HepG2 (cell line): ENCODE measurements around the gene ETHE1. TPM values are rescaled to one million over a fixed set of nuclear protein-coding genes. Genes with fewer than 3 reads are reported as not detected.

Experiments
- ASH2L ChIP-seq: fragments of 300-600, 200-600 bp; sonication (generic); IDR thresholded peaks from 2 replicates; pipeline ENCODE4 v1.7.0; 2017; ENCODE audit warnings: low read depth, mild to moderate bottlenecking, moderate library complexity, mixed read lengths, low read length; ENCODE audit not compliant: insufficient read length
- ATF6 ChIP-seq: sonication (generic); formaldehyde crosslinking; conservative IDR thresholded peaks from 2 replicates; pipeline ENCODE4 v1.4.0; 2020; ENCODE audit warnings: missing genetic modification reagents
- DPF2 ChIP-seq: sonication (generic); formaldehyde crosslinking; IDR thresholded peaks from 2 replicates; pipeline ENCODE4 v1.4.0; 2020; ENCODE audit warnings: mild to moderate bottlenecking, low read depth, missing genetic modification reagents, borderline replicate concordance
- FLYWCH1 ChIP-seq: sonication (generic); formaldehyde crosslinking; IDR thresholded peaks from 2 replicates; pipeline ENCODE4 v1.8.1; 2023; ENCODE audit warnings: mild to moderate bottlenecking, missing genetic modification reagents
- GATA4 ChIP-seq: sonication (generic); IDR thresholded peaks from 2 replicates; pipeline ENCODE4 v1.6.1; 2016; ENCODE audit warnings: antibody characterized with exemption, low read depth, borderline replicate concordance
- MAFK ChIP-seq, 2 experiments: IDR thresholded peaks in 1 of 2; conservative IDR thresholded peaks in 1 of 2; 2 replicates each; pipeline ENCODE4 v1.6.1; 2011; ENCODE audit warnings: improper control_type of control experiment in 2 of 2, low read length in 2 of 2
- MXD3 ChIP-seq: IDR thresholded peaks from 2 replicates; pipeline ENCODE4 v1.6.1; 2016; ENCODE audit warnings: mild to moderate bottlenecking, missing biosample characterization, missing genetic modification reagents
- NFYC ChIP-seq: IDR thresholded peaks from 2 replicates; pipeline ENCODE4 v1.6.1; 2016; ENCODE audit warnings: missing genetic modification reagents, missing compliant biosample characterization
- NR1H2 ChIP-seq: sonication (generic); formaldehyde crosslinking; IDR thresholded peaks from 2 replicates; pipeline ENCODE4 v1.8.1; 2022; ENCODE audit warnings: low read depth, missing genetic modification reagents, borderline replicate concordance
- SMAD1 ChIP-seq: sonication (generic); formaldehyde crosslinking; IDR thresholded peaks from 2 replicates; pipeline ENCODE4 v1.4.0; 2020; ENCODE audit warnings: missing genetic modification reagents, low read depth, mild to moderate bottlenecking, borderline replicate concordance
- SNAPC5 ChIP-seq: sonication (generic); formaldehyde crosslinking; IDR thresholded peaks from 2 replicates; pipeline ENCODE4 v1.8.1; 2023; ENCODE audit warnings: mild to moderate bottlenecking, missing genetic modification reagents, borderline replicate concordance
- TFAP4 ChIP-seq: sonication (generic); IDR thresholded peaks from 2 replicates; pipeline ENCODE4 v1.6.1; 2016; ENCODE audit warnings: low read depth, borderline replicate concordance
- TSC22D2 ChIP-seq: sonication (generic); formaldehyde crosslinking; IDR thresholded peaks from 2 replicates; pipeline ENCODE4 v1.5.1; 2020; ENCODE audit warnings: missing genetic modification reagents, mild to moderate bottlenecking, borderline replicate concordance
- ZBTB39 ChIP-seq: sonication (generic); formaldehyde crosslinking; IDR thresholded peaks from 2 replicates; pipeline ENCODE4 v1.5.0; 2020; ENCODE audit warnings: missing genetic modification reagents
- ZBTB8A ChIP-seq: sonication (generic); formaldehyde crosslinking; IDR thresholded peaks from 2 replicates; pipeline ENCODE4 v1.4.0; 2020; ENCODE audit warnings: mild to moderate bottlenecking, low read depth, missing genetic modification reagents, borderline replicate concordance
- ZNF251 ChIP-seq: sonication (generic); formaldehyde crosslinking; IDR thresholded peaks from 2 replicates; pipeline ENCODE4 v1.9.0; 2021; ENCODE audit warnings: mild to moderate bottlenecking, missing genetic modification reagents
- ZNF710 ChIP-seq: sonication (generic); formaldehyde crosslinking; IDR thresholded peaks from 2 replicates; pipeline ENCODE4 v1.5.0; 2020; ENCODE audit warnings: mild to moderate bottlenecking, missing genetic modification reagents, borderline replicate concordance
- ZNF776 ChIP-seq: sonication (generic); formaldehyde crosslinking; IDR thresholded peaks from 2 replicates; pipeline ENCODE4 v1.4.0; 2020; ENCODE audit warnings: mild to moderate bottlenecking, missing genetic modification reagents
- ZNF781 ChIP-seq: sonication (generic); formaldehyde crosslinking; IDR thresholded peaks from 2 replicates; pipeline ENCODE4 v1.5.1; 2020; ENCODE audit warnings: borderline replicate concordance, mild to moderate bottlenecking, missing genetic modification reagents; ENCODE audit errors: not compliant biosample characterization
- polyA plus RNA-seq, 8 experiments: library from polyadenylated mRNA; depleted of rRNA in 3 of 8; stranded (reverse) in 7 of 8; unstranded in 1 of 8; fragments of >200 nt; fragmentation: Illumina TruSeq in 4 of 8; extraction: Trizol in 4 of 8; gene quantifications; 2 replicates each; pipeline versions ENCODE4 v1.2.1 to v1.2.3, GENCODE V29; 2011 to 2016; ENCODE audit warnings: low read depth in 4 of 8, missing spikeins in 1 of 8, mixed read lengths in 1 of 8; ENCODE audit not compliant: insufficient read depth in 1 of 8
- total RNA-seq, 5 experiments: library from RNA; depleted of rRNA; stranded (reverse); fragments of >200 nt; fragmentation: Illumina TruSeq; extraction: Trizol; gene quantifications; 2 replicates each; pipeline ENCODE4 v1.2.3, GENCODE V29; 2016; ENCODE audit warnings: low read depth in 1 of 5

ETHE1 gene
- total and polyA plus RNA-seq, 2 of the 13 experiments (the other 11 are each of a cell fraction or from before 2014, with no cell fraction given), result 32.5 to 58.4 TPM

- peak; percentile 38; the same call in 1 of the 2 replicates for TF ChIP-seq ZNF710 (CRISPR knock-in tag)
- TF ChIP-seq TSC22D2 (CRISPR knock-in tag), result no peak
- no peak for TF ChIP-seq NR1H2 (CRISPR knock-in tag)
- no peak for TF ChIP-seq DPF2 (CRISPR knock-in tag)
- peak; percentile 16; the same call in 1 of the 2 replicates for TF ChIP-seq TFAP4
- TF ChIP-seq ATF6 (CRISPR knock-in tag), result no peak
- no peak for TF ChIP-seq FLYWCH1 (CRISPR knock-in tag)
- TF ChIP-seq SMAD1 (CRISPR knock-in tag), result no peak
- no peak for TF ChIP-seq ZBTB39 (CRISPR knock-in tag)
- peak; percentile 57; the same call in 1 of the 2 replicates for TF ChIP-seq ZBTB8A (CRISPR knock-in tag)
- peak; percentile 67; the same call in 1 of the 2 replicates for TF ChIP-seq GATA4
- TF ChIP-seq ASH2L, result no peak
- no peak for TF ChIP-seq NFYC (CRISPR knock-in tag)
- TF ChIP-seq MXD3, result peak; percentile 40; the same call in 1 of the 2 replicates
- no peak for TF ChIP-seq MAFK (conservative IDR thresholded peaks at IDR 0.05 in 1 of 2, IDR thresholded peaks at IDR 0.05 in 1 of 2; ENCODE audit: low read length in 2 of 2)
- peak; percentile 32; the same call in 1 of the 2 replicates for TF ChIP-seq ZNF776 (CRISPR knock-in tag)
- peak; percentile 37; the same call in 1 of the 2 replicates for TF ChIP-seq SNAPC5 (CRISPR knock-in tag)
- TF ChIP-seq ZNF781 (CRISPR knock-in tag), result no peak
- TF ChIP-seq ZNF251, result no peak
Measured at GRCh38 chr19:43526884-43527859, at the start of gene ETHE1 (continued).
